Esophagus squamous epithelium (tissue), 5 donors: Measurements from ENCODE around the gene SUMO3. TPM values are rescaled to one million over a fixed set of nuclear protein-coding genes. Genes with fewer than 3 reads are reported as not detected.
A peak's percentile ranks its signal among the peaks of the same experiment; 100 is the strongest.

Experiments
- DNase-seq: peaks from one replicate; lab custom pipeline; 2025; lab: John Stamatoyannopoulos, UW
- H3K27ac ChIP-seq, 4 donors: fragments of 200-600 bp; sonication (generic); one replicate each; pipeline ENCODE4 v1.5.1; 2016 to 2019; ENCODE audit warnings: mild to moderate bottlenecking in 1 of 4
- H3K27me3 ChIP-seq, 4 donors: fragments of 200-600 bp; sonication (generic); 1 replicate in 3 of 4; 2 replicates in 1 of 4; pipeline versions ENCODE4 v1.5.1 to v1.6.0; 2017 to 2021; ENCODE audit warnings: antibody characterized with exemption in 1 of 4
- H3K36me3 ChIP-seq, 3 donors: fragments of 200-600 bp; sonication (generic); one replicate each; pipeline ENCODE4 v1.5.1; 2016 to 2019
- H3K4me1 ChIP-seq, 3 donors: fragments of 200-600 bp; sonication (generic); one replicate each; pipeline ENCODE4 v1.5.1; 2017 to 2019
- H3K4me3 ChIP-seq, 4 donors: fragments of 200-600 bp; sonication (generic); 1 replicate in 3 of 4; 2 replicates in 1 of 4; pipeline ENCODE4 v1.5.1; 2016 to 2019; ENCODE audit warnings: mild to moderate bottlenecking in 2 of 4, moderate library complexity in 1 of 4
- H3K9me3 ChIP-seq, 3 donors: fragments of 200-600 bp; sonication (generic); one replicate each; pipeline ENCODE4 v1.5.1; 2016 to 2019
- CTCF ChIP-seq, 6 experiments: fragments of 450-650 bp in 4 of 6; fragments of 200-600 bp in 2 of 6; sonication (generic) in 2 of 6; IDR thresholded peaks; one replicate each; pipeline ENCODE4 v1.5.1; 2016 to 2019; ENCODE audit warnings: antibody characterized with exemption in 6 of 6, mild to moderate bottlenecking in 4 of 6, moderate library complexity in 4 of 6
- POLR2A ChIP-seq, 4 donors: fragments of 450-650 bp; IDR thresholded peaks; one replicate each; pipeline ENCODE4 v1.6.1; 2017; ENCODE audit warnings: antibody characterized with exemption in 4 of 4, mild to moderate bottlenecking in 4 of 4, moderate library complexity in 3 of 4
- WGBS, 2 donors: methylation state at CpG; one replicate each; pipeline ENCODE4 v1.1.5; 2018; 5-methylcytosine and 5-hydroxymethylcytosine counted together
- intact Hi-C: fragments of 100-400 bp; cut with DNase I; formaldehyde crosslinking; loops from one replicate; pipeline ENCODE4 v1.15.0; 2022
- total RNA-seq, 4 donors: library from RNA; depleted of rRNA; stranded (reverse); fragments of >200 nt; gene quantifications; one replicate each; pipeline ENCODE4 v1.1.0, GENCODE V29; 2016
- donor health status: DM: yes; HTN: yes; CAD: no.

Gene SUMO3
- total RNA-seq, 4 donors from 2014 or later = 22.9 to 55.0 (median 46.5) TPM

DNA sequence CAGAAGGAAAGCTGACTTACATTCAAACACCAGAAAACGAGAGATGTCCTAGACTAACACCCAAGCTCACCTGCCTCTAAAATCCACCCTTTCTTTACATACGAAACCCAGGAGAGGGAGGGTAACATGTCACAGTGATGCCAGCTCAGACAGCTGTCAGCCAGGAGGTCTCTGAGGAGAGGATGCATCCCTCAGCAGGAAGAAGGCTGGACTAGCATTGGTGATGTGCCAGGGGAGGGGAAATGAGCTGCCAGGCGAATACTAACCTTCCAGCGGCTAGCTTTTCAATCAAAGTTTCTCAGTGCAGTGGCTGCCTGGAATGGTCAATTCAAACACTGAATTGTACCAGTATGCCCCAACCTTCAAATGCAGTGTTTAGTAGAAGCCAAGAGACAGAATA, 12.6 kb downstream of the SUMO3 start:
- no peak overlapping the region for H3K4me3 ChIP-seq

DNA sequence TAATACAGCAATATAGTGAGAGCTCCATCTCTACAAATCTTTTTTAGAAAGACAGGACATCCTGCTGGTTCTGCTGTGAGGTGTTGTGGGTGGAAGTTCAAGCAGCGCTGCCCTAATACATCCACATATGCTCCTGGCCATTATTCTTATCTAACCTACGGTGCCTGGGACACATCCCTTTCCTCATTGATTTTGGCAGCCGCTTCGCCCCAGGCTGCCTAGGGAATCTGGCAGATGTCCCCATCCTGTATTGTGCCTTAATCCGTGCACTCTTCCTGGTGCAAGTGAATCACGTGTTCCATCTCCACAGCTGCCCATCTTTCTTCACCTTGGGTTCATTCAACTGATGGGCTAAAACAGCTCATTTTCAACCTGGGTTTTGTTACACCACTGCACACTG, 13.1 kb downstream of the SUMO3 start:
- no peak for TF ChIP-seq POLR2A (IDR thresholded peaks at IDR 0.05)
- peaks cover 5 to 31% (median 23%) of the 10 kb centered on the region in 3 donors for H3K4me1 ChIP-seq
- no peaks in the 10 kb centered on the region for H3K27me3 ChIP-seq
- no peak for DNase-seq
- no peak overlapping the region for H3K4me3 ChIP-seq
- intact Hi-C loops = loop anchor here (5.0 kb wide), 1 partner anchor 68 kb away; the partner anchor contains the start of gene PTTG1IP
- H3K9me3 ChIP-seq = no peaks in the 10 kb centered on the region
- H3K36me3 ChIP-seq = peaks cover 13 to 59% (median 29%) of the 10 kb centered on the region in 3 donors
- H3K27ac ChIP-seq = no peak overlapping the region
- WGBS, 2 donors = 44 to 71% methylated on average over 6 of the region's 6 CpGs

More for the DNA sequence above, 12.6 kb downstream of the SUMO3 start:
- Histone ChIP-seq H3K27me3 (no peaks in the 10 kb centered on the region), H3K9me3 (no peaks in the 10 kb centered on the region), H3K36me3 (peaks cover 13 to 64% (median 31%) of the 10 kb centered on the region in 3 donors), H3K4me1 (peaks cover 5 to 26% (median 18%) of the 10 kb centered on the region in 3 donors), H3K27ac (no peak overlapping the region)
- 72 to 77% methylated on average over 3 to 4 of the region's 4 CpGs for WGBS, 2 donors
- intact Hi-C loops = no loop called here
- no peak for DNase-seq
- TF ChIP-seq POLR2A (IDR thresholded peaks at IDR 0.05) = no peak
- no peak for TF ChIP-seq CTCF (IDR thresholded peaks at IDR 0.05)

DNA sequence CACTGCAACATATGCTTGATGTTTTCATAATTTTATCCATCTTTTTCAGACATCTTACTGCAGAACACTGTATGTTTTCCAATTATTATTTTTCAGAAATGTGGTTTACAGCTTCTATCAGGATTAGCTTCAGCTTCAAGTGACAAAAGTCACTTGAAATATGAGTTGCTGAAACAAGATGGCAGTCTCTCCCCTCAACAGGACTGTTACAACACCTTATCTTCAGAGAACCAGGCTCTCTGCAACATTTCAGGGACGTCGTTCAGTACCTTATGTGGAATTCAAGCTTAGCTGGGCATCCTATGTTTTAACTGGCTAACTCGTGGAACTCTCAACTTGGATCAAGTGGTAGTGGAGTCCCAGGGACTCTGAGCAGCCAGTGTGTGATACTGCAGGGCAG, 14.2 kb downstream of the SUMO3 start:
- H3K9me3 ChIP-seq = no peaks in the 10 kb centered on the region
- WGBS, 2 donors = 71 to 80% methylated on average over 3 of the region's 3 CpGs
- H3K36me3 ChIP-seq = peaks cover 13 to 56% (median 19%) of the 10 kb centered on the region in 3 donors
- TF ChIP-seq CTCF (IDR thresholded peaks at IDR 0.05) (no peak), POLR2A (IDR thresholded peaks at IDR 0.05) (no peak)
- peaks cover 5 to 42% (median 29%) of the 10 kb centered on the region in 3 donors for H3K4me1 ChIP-seq
- DNase-seq = no peak
- intact Hi-C loops = loop anchor here (5.0 kb wide), 1 partner anchor 69 kb away; the partner anchor contains the start of gene PTTG1IP
- H3K4me3 ChIP-seq = no peak overlapping the region
- H3K27ac ChIP-seq = no peak overlapping the region
- no peaks in the 10 kb centered on the region for H3K27me3 ChIP-seq

DNA sequence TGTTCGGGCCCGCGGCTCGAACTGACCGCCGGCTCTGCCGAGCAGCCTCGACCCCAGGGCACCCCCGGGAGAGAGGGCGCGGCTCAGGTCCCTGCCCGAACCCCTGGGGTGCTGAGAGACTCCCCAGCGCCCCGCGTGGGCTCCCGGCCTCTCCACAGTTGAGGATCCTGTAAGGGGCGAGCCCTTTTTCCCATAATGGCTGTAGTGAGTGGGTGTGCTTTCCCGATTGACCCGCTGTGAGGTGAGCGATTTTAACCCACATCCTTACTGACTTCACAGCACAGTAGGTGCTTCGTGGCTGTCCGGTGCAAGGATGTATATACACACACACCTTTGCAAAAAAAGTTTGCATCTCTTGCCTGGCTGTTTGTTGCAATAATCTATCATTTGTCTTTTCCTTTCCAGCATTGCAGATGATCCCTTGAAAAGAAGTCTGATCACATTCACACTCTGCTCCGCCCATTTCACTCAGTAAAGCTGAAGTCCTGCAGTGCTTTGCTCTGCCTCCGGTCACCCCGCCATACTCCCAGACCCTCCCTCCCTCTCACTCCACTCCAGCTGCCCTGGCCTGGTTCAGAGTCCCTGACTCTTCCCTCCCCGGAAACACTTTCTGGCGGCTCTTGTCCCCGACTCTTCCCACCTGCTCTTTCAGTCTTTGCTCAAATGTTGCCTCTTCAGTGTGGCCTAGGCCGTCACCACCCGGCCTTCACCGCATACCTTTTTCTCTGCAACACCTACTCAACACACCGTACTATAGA, 15.3 kb downstream of the SUMO3 start:
- peak overlapping the region; percentile 74 to 86 (median 80) for H3K27ac ChIP-seq
- no peaks in the 10 kb centered on the region for H3K27me3 ChIP-seq
- no peaks in the 10 kb centered on the region for H3K9me3 ChIP-seq
- no peak for DNase-seq
- peak overlapping the region; percentile 68 to 93 (median 80) for H3K4me3 ChIP-seq
- 45 to 46% methylated on average over 14 to 15 of the region's 32 CpGs for WGBS, 2 donors
- intact Hi-C loops = loop anchor here (5.0 kb wide), 1 partner anchor 70 kb away; the partner anchor contains the start of gene PTTG1IP
- peaks cover 9 to 56% (median 14%) of the 10 kb centered on the region in 3 donors for H3K36me3 ChIP-seq
- TF ChIP-seq CTCF (IDR thresholded peaks at IDR 0.05) = no peak
- H3K4me1 ChIP-seq = peaks cover 5 to 42% (median 29%) of the 10 kb centered on the region in 3 donors

- TF ChIP-seq CTCF (IDR thresholded peaks at IDR 0.05) = peak in 1 of 6 experiments; percentile 45
- peak in 3 of 4 donors; percentile 19 to 74 (median 62) for TF ChIP-seq POLR2A (IDR thresholded peaks at IDR 0.05)
- peak within 1 kb of the TSS; percentile 74 to 86 (median 80) for H3K27ac ChIP-seq
- peaks cover 5 to 42% (median 29%) of the 10 kb centered on the region in 3 donors for H3K4me1 ChIP-seq
- no peak for DNase-seq
- peak within 1 kb of the TSS; percentile 68 to 93 (median 80) for H3K4me3 ChIP-seq
- H3K9me3 ChIP-seq = no peaks in the 10 kb centered on the region
- intact Hi-C loops = loop anchor here (5.0 kb wide), 1 partner anchor 71 kb away; the partner anchor contains the start of gene PTTG1IP
- H3K27me3 ChIP-seq = no peaks in the 10 kb centered on the region
- H3K36me3 ChIP-seq = peaks cover 9 to 54% (median 9%) of the 10 kb centered on the region in 3 donors
- 0% methylated on average over 13 to 42 of the region's 97 CpGs for WGBS, 2 donors
These were observed 16.1 kb downstream of the SUMO3 start, which contains the start of gene UBE2G2 for GRCh38 chr21:44801468-44802395. UBE2G2 (minus strand) TSS chr21:44801820; CDS start chr21:44801748, 72 bp downstream.
